GM21381 (cell line): ENCODE results near the gene AEBP1.

Experiments used
- ATAC-seq: cut with Tn5 transposase; IDR thresholded peaks from one replicate; pipeline ENCODE4 v1.9.1; 2021; ENCODE audit warnings: mild to moderate bottlenecking, moderate library complexity; ENCODE audit not compliant: unreplicated experiment

The AEBP1 gene

DNA sequence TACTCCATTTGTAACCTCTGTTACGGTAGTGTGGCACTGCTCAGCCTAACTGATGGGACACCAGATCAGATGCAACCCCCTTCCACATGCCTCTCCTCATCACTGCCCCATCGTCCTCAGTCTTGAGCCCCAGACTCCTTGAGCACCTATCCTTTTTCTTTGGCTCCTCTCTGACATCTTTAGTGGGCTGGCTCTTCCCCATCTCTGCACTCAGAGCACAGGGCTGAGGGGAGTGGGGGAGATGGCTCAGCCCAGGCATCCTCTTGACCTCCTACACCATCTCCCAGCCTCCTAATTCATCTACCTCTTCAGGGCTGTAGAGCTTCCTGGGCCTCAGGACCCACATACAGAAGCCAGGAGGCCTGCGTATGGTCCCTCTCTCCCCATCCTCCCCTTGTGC, 20.3 kb upstream of the AEBP1 start:
- no peak for ATAC-seq

- no peak for ATAC-seq
Observed at GRCh38 chr7:44084701-44085100, 19.4 kb upstream of the AEBP1 start.

GRCh38 chr7:44085546-44085945, 18.6 kb upstream of the AEBP1 start:
- no peak for ATAC-seq

DNA sequence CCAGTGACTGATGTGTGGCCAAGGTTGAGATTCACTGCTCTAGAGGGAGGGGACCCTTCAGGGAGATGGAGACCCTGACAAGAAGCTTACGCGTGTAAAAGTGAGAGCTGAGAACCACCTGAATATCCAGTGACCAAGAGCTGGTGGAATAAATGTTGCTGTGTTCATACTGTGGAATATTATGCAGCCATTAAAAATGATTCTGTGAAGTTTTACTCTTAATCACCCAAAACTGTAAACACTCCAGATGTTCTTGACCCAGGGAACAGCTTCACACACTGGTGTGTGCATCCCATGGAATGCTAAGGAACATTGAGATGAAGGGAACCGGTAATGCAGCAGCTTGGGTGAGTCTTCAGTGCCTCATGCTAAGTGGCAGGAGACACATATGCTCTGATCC, 17.5 kb upstream of the AEBP1 start:
- ATAC-seq = no peak

DNA sequence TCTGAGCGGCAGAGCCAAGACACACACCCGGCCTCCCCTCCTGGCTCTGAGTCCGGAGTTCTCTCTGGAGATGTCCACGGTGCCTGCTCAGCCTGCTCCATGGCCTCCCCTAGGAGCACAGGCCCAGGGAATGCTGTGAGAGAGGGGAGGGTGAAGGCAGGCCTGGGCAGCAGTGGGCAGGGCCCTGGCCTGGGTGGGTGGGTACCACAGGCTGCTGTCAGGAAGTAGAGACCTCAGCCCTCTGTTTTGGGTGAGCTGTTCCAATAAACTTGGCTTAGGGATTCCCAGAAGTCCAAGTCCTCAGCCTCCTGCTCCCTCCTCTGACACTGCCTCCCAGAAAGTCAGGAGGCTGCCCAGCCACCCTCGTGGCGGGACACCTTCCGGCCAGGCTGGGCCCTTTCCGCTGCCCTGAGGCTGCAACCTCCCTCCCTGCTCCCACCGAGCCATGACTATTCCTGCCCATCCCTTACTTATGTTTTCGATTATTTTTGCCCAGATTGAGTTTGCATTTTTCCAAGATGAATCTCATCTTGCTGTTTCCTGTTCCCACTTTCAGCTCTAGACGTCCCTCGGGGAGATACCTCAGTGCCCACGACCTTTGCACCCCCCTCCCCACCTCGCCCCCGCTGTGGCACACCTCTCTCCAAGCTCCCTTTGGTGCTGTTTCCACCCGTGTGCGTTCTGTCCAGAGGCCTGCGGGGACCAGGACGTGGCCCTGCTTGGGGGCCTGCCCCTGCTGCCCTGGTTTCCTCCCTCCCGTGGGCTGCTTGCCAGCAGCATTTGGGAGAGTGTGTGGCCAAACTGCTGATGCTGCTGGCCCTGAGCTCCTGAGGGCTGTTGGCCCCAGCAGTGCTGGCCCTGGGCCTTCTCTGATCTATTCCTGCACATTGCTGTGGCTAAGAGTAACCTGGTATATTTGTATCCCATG, 16.0 kb upstream of the AEBP1 start:
- no peak for ATAC-seq

DNA sequence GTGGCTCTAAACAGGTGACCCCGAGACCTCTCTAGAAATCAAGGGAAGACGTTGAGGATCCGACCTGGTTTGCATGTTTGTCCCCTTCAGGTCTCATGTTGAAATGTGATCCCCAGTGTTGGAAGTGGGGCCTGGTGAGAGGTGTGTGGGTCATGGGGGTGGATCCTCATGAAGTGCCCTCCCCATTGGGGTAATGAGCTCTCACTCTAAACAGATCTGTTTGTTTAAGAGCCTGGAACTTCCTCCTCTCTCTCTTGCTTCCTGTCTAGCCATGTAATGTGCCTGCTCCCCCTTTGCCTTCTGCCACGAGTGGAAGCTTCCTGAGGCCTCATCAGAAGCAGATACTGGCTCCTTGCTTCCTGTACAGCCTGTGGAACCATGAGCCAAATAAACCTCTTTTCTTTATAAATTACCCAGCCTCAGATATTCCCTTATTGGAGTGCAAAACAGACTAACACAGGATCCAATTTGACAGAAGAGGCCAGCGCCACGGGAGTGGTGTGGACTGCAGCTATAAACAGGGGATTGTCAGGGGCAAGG, 11.0 kb upstream of the AEBP1 start:
- ATAC-seq = no peak

- ATAC-seq = no peak
Observed at GRCh38 chr7:44094365-44094764, 9.8 kb upstream of the AEBP1 start.

DNA sequence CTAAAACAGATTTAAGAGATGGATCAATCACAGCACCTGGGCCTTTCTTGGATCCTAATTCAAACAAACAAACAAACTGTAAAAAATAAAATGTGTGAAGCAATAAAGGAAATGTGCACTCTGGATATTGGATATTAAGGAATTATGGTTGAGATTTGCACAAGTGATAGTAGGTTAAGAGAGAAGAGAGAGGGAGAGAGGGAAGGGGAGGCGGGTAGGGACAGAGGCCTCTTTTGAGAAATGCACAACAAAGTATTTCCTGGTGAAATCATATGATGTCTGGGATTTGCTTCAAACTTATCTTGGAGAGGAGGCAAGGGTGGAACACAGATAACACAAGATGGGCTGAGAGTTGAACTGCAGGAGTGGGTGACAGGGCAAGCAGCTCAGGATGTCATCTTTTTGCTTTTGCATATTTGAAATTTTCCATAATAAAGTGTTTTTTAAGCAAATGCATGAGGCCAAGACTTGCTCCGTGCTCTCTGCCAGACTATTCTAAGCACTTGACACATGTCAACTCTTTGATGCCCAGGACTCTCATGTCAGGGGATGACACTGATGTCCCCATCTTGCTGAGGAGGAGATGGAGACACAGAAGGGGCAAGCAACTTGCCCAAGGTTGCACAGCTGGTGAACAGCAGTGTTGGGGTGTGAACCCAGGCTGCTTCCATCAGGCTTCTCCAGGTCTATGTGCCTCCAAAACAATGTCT, 9.1 kb upstream of the AEBP1 start:
- no peak for ATAC-seq

DNA sequence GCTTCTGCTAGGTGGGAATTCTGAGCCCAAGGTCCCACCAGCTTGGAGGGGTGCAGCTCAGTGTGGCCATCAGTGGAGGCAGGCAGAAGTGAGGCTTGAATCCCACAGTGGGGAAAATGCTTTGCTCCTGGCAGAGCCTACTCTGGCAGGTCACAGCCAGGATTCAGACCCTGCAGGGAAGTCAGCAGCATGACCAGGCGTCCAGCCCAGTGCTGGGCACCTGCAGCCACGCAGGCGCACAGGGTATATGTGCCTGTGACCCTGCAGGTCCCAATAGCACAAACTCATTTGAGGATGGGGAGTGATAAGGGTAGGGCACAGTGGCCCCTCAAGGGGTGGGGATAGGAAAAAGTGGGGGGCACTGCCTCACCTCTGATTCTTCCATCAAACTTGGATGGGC, 8.4 kb upstream of the AEBP1 start:
- ATAC-seq = no peak

- no peak for ATAC-seq
Observed at GRCh38 chr7:44096326-44096881, 7.7 kb upstream of the AEBP1 start.

GRCh38 chr7:44097064-44097932, 6.8 kb upstream of the AEBP1 start:
- ATAC-seq = peak; percentile 58

GRCh38 chr7:44098092-44099068, 5.8 kb upstream of the AEBP1 start:
- ATAC-seq = no peak

GRCh38 chr7:44099669-44100068, 4.5 kb upstream of the AEBP1 start:
- ATAC-seq = no peak

DNA sequence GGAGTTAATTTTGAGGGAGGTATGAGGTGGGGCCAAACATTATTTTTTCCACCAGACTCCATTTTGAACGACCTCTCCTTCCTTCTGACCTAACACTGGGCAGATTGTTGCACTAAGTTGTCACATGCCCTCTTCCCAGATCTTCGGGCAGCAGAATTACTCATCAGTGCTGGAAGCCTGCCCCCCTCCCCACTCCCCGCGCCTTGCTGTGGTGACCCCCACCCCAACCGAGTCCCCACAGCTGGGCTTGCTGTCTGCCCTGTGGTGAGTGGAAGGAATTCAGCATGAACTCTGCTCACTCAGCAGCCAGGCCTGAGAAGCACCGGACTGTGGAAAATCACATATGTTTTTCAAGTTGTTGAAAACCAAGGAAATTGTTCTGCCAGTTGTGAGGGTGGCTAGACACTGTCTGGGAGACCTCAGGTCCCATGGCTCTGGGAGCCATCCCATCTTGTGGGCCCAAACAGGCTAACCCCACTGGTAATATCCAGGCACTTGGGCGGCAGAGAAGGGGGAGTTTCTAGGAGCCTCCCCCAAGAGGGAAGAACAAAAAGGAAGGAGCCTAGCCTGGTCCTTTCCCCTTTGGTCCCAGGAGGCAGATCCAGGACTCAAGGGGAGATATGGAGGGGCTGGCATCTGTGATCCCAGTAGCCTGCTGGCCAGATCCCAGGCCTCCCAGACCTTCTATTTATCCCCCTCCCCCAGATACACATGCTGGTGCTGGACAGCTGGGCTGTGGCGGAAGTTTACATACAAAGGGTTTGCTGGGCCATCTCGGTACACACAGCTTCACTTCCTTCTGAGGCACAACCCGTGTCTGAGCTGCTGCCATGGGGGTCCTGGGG, 3.5 kb upstream of the AEBP1 start:
- ATAC-seq = no peak

GRCh38 chr7:44101303-44101965, 2.7 kb upstream of the AEBP1 start:
- no peak for ATAC-seq

DNA sequence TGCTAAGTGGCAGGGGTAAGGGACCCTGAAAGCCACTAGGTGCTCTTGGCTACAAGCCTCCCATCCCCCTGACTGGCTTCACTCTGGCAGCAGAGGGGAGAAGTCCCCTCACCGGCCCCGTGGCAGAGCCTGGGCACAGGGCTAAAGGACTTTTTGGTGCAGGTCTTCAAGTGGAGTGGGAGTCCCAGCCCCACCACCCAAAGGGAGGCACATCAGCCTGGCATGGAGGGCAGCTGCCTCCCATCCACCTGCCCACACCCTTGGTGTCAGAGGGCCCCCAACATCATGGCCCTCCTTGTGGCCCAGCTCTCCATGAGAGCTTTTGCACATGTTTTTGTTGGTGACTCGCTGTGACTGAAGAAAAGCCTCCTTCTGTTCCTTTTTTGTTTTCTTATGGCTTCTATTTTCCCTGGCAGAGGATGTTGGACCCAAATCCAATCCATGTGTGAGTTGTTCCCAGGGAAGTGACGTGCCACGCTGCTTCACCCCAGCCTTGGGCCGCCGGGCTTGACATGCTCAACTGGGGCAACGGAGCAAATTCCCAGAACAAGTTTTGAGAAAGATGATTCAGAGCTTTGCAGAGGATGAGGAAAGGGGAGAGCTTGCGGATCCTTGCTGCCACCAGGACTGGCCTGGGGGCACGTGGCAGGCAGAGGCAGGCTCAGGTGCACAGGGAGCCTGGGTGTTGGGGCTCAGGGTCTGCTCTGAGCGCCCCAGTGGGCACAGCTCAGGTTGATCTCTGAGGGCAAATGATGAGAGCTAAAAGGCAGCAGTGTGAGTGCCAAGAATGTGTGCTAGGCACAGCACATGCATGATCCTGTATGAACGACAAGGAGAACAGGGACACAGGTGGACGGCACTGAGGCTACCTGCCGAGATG, 1.9 kb upstream of the AEBP1 start:
- ATAC-seq = no peak
